GM19023 (cell line): Measurements from ENCODE around the gene SLC39A3.
"Not testable (repeated sequence)": the region's sequence is repeated elsewhere in the genome, so short reads cannot be mapped to it uniquely, and the experiment has no call there.

ENCODE experiments used
- ATAC-seq: cut with Tn5 transposase; IDR thresholded peaks from one replicate; pipeline ENCODE4 v1.9.1; 2021; ENCODE audit warnings: mild to moderate bottlenecking, moderate library complexity; ENCODE audit not compliant: unreplicated experiment

The SLC39A3 gene

GRCh38 chr19:2723747-2724146, 16.1 kb downstream of the SLC39A3 start:
- no peak for ATAC-seq

GRCh38 chr19:2723345-2723715, 16.5 kb downstream of the SLC39A3 start:
- ATAC-seq = no peak

- ATAC-seq = no peak
Measured at GRCh38 chr19:2722541-2723344, 17.1 kb downstream of the SLC39A3 start.

GRCh38 chr19:2721570-2722540, 18.0 kb downstream of the SLC39A3 start:
- ATAC-seq = no peak

GRCh38 chr19:2720777-2721569, 18.8 kb downstream of the SLC39A3 start, which contains the start of gene DIRAS1:
TSS of gene DIRAS1 (minus strand) at chr19:2721372. CDS start at chr19:2717806, 3,566 bp downstream.
- no peak for ATAC-seq

GRCh38 chr19:2719920-2720776, 19.7 kb downstream of the SLC39A3 start:
- no peak for ATAC-seq

GRCh38 chr19:2719232-2719735, 20.5 kb downstream of the SLC39A3 start:
- ATAC-seq = no peak

- ATAC-seq = no peak
Measured at GRCh38 chr19:2717638-2718541, 21.9 kb downstream of the SLC39A3 start.

- ATAC-seq = no peak
Measured at GRCh38 chr19:2716722-2717637, 22.8 kb downstream of the SLC39A3 start.

- no peak for ATAC-seq
Measured at GRCh38 chr19:2716275-2716650, 23.6 kb downstream of the SLC39A3 start.

- ATAC-seq = no peak
Measured at GRCh38 chr19:2715470-2716274, 24.1 kb downstream of the SLC39A3 start.

GRCh38 chr19:2714531-2715269, 25.1 kb downstream of the SLC39A3 start:
- ATAC-seq = no peak

GRCh38 chr19:2714102-2714501, 25.7 kb downstream of the SLC39A3 start:
- ATAC-seq = not testable (repeated sequence)

GRCh38 chr19:2713170-2713569, 26.6 kb downstream of the SLC39A3 start:
- ATAC-seq = not testable (repeated sequence)

GRCh38 chr19:2711875-2712205, 28.0 kb downstream of the SLC39A3 start:
- no peak for ATAC-seq

GRCh38 chr19:2711172-2711874, 28.5 kb downstream of the SLC39A3 start:
- ATAC-seq = no peak
